HepG2 (cell line): ENCODE measurements around the gene M1AP. TPM values are rescaled to one million over a fixed set of nuclear protein-coding genes. Genes with fewer than 3 reads are reported as not detected.

Source experiments
- ASH2L ChIP-seq: fragments of 300-600, 200-600 bp; sonication (generic); IDR thresholded peaks from 2 replicates; pipeline ENCODE4 v1.7.0; 2017; ENCODE audit warnings: low read depth, mild to moderate bottlenecking, moderate library complexity, mixed read lengths, low read length; ENCODE audit not compliant: insufficient read length
- CEBPG ChIP-seq: IDR thresholded peaks from 2 replicates; pipeline ENCODE4 v1.6.1; 2016
- CENPT ChIP-seq: sonication (generic); formaldehyde crosslinking; IDR thresholded peaks from 2 replicates; pipeline ENCODE4 v1.8.0; 2022; ENCODE audit warnings: low read depth, mild to moderate bottlenecking, moderate library complexity, missing genetic modification reagents
- HMG20B ChIP-seq: conservative IDR thresholded peaks from 2 replicates; pipeline ENCODE4 v1.6.1; 2016; ENCODE audit warnings: missing genetic modification reagents, missing compliant biosample characterization
- ISX ChIP-seq: sonication (generic); formaldehyde crosslinking; conservative IDR thresholded peaks from 2 replicates; pipeline ENCODE4 v1.5.0; 2020; ENCODE audit warnings: missing genetic modification reagents
- JUND ChIP-seq: sonication (generic); formaldehyde crosslinking; IDR thresholded peaks from 2 replicates; pipeline ENCODE4 v1.8.0; 2022; ENCODE audit warnings: mild to moderate bottlenecking, missing genetic modification reagents
- PHF20 ChIP-seq: sonication (generic); formaldehyde crosslinking; IDR thresholded peaks from 2 replicates; pipeline ENCODE4 v1.5.0; 2020; ENCODE audit warnings: mild to moderate bottlenecking, missing genetic modification reagents
- RELA ChIP-seq: sonication (generic); formaldehyde crosslinking; IDR thresholded peaks from 2 replicates; pipeline ENCODE4 v1.4.0; 2020; ENCODE audit warnings: missing genetic modification reagents
- REXO4 ChIP-seq: sonication (generic); formaldehyde crosslinking; IDR thresholded peaks from 2 replicates; pipeline ENCODE4 v1.8.0; 2022; ENCODE audit warnings: missing genetic modification reagents, mild to moderate bottlenecking, borderline replicate concordance
- ZBTB2 ChIP-seq: sonication (generic); formaldehyde crosslinking; IDR thresholded peaks from 2 replicates; pipeline ENCODE4 v1.8.0; 2022; ENCODE audit warnings: low read depth, missing genetic modification reagents
- ZBTB8A ChIP-seq: sonication (generic); formaldehyde crosslinking; IDR thresholded peaks from 2 replicates; pipeline ENCODE4 v1.4.0; 2020; ENCODE audit warnings: mild to moderate bottlenecking, low read depth, missing genetic modification reagents, borderline replicate concordance
- ZNF235 ChIP-seq: sonication (generic); formaldehyde crosslinking; IDR thresholded peaks from 2 replicates; pipeline ENCODE4 v1.8.1; 2023; ENCODE audit warnings: mild to moderate bottlenecking, missing genetic modification reagents, borderline replicate concordance
- ZNF414 ChIP-seq: sonication (generic); formaldehyde crosslinking; IDR thresholded peaks from 2 replicates; pipeline ENCODE4 v1.5.0; 2020; ENCODE audit warnings: missing genetic modification reagents
- ZNF580 ChIP-seq: IDR thresholded peaks from 2 replicates; pipeline ENCODE4 v1.6.1; 2016; ENCODE audit warnings: low read depth, borderline replicate concordance
- ZNF75D ChIP-seq: sonication (generic); formaldehyde crosslinking; IDR thresholded peaks from 2 replicates; pipeline ENCODE4 v1.8.1; 2023; ENCODE audit warnings: missing genetic modification reagents, mild to moderate bottlenecking, borderline replicate concordance
- ZNF788 ChIP-seq: sonication (generic); formaldehyde crosslinking; IDR thresholded peaks from 2 replicates; pipeline ENCODE4 v1.5.0; 2020; ENCODE audit warnings: mild to moderate bottlenecking, missing genetic modification reagents, borderline replicate concordance
- ZNF816 ChIP-seq: sonication (generic); formaldehyde crosslinking; IDR thresholded peaks from 2 replicates; pipeline ENCODE4 v1.8.0; 2022; ENCODE audit warnings: missing genetic modification reagents, mild to moderate bottlenecking, borderline replicate concordance
- polyA plus RNA-seq, 8 experiments: library from polyadenylated mRNA; depleted of rRNA in 3 of 8; stranded (reverse) in 7 of 8; unstranded in 1 of 8; fragments of >200 nt; fragmentation: Illumina TruSeq in 4 of 8; extraction: Trizol in 4 of 8; gene quantifications; 2 replicates each; pipeline versions ENCODE4 v1.2.1 to v1.2.3, GENCODE V29; 2011 to 2016; ENCODE audit warnings: low read depth in 4 of 8, missing spikeins in 1 of 8, mixed read lengths in 1 of 8; ENCODE audit not compliant: insufficient read depth in 1 of 8
- total RNA-seq, 5 experiments: library from RNA; depleted of rRNA; stranded (reverse); fragments of >200 nt; fragmentation: Illumina TruSeq; extraction: Trizol; gene quantifications; 2 replicates each; pipeline ENCODE4 v1.2.3, GENCODE V29; 2016; ENCODE audit warnings: low read depth in 1 of 5
- TF ChIP-seq, protein P1 (sequence below): sonication (generic); formaldehyde crosslinking; IDR thresholded peaks from 2 replicates; pipeline ENCODE4 v1.5.0; 2020; ENCODE audit warnings: mild to moderate bottlenecking, missing genetic modification reagents, borderline replicate concordance
- TF ChIP-seq, protein P2 (sequence below): sonication (generic); formaldehyde crosslinking; IDR thresholded peaks from 2 replicates; pipeline ENCODE4 v1.9.0; 2022; ENCODE audit warnings: low read depth, missing genetic modification reagents

M1AP gene
- total and polyA plus RNA-seq, 2 of the 13 experiments (the other 11 are each of a cell fraction or from before 2014, with no cell fraction given) = not detected

DNA sequence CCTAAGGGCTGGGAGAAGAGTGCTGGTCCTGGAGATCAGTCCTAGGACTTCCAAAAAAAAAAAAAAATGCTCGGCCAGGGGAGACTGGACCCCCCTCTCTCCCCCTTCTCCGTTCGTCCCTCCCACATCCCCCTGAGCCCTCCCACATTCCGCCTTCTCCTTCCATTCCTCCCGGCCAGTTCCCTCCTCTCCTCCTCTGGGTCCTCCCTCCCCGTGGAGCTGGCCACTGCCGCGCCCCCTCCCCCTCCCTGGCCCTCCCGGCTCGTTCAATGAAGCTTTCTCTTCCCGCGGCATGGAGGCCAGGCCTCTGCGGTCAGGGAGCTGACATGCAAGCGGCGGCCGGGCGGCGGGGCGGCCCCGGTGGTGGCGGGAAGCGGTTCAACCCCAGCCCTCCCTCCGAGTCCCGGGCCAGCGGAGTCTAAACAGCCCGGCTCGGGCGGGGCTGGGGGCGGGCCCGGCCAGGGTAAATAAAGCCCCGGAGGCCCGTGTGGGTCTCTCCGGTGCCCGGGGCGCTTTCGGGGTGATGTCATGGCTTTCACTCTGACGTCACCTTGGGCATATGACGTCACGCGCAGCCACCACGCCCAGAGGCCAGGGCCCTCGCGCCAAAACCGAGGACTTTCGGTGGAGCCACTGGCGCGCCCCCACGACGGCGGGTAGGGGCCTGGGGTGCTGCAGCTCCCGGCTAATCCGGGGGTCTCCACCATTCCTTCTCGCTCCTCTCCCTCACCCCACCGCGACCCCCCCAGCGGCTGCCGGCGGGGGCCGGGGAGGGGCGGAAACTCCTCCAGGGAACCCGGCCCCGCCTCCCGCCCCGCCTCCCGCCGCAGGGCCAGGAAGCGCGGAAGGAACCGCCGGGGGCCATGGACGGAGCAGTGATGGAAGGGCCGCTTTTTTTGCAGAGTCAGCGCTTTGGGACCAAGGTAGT, 94.0 kb downstream of the M1AP start, which contains the start of the genes DOK1 and LOXL3 (continued):
- no peak for TF ChIP-seq RELA
- peak; percentile 32; the same call in 1 of the 2 replicates for TF ChIP-seq JUND
- TF ChIP-seq CENPT (CRISPR knock-in tag) = no peak
- no peak for TF ChIP-seq ZBTB8A (CRISPR knock-in tag)
- no peak for TF ChIP-seq ZNF580 (CRISPR knock-in tag)
- TF ChIP-seq, protein P1, sequence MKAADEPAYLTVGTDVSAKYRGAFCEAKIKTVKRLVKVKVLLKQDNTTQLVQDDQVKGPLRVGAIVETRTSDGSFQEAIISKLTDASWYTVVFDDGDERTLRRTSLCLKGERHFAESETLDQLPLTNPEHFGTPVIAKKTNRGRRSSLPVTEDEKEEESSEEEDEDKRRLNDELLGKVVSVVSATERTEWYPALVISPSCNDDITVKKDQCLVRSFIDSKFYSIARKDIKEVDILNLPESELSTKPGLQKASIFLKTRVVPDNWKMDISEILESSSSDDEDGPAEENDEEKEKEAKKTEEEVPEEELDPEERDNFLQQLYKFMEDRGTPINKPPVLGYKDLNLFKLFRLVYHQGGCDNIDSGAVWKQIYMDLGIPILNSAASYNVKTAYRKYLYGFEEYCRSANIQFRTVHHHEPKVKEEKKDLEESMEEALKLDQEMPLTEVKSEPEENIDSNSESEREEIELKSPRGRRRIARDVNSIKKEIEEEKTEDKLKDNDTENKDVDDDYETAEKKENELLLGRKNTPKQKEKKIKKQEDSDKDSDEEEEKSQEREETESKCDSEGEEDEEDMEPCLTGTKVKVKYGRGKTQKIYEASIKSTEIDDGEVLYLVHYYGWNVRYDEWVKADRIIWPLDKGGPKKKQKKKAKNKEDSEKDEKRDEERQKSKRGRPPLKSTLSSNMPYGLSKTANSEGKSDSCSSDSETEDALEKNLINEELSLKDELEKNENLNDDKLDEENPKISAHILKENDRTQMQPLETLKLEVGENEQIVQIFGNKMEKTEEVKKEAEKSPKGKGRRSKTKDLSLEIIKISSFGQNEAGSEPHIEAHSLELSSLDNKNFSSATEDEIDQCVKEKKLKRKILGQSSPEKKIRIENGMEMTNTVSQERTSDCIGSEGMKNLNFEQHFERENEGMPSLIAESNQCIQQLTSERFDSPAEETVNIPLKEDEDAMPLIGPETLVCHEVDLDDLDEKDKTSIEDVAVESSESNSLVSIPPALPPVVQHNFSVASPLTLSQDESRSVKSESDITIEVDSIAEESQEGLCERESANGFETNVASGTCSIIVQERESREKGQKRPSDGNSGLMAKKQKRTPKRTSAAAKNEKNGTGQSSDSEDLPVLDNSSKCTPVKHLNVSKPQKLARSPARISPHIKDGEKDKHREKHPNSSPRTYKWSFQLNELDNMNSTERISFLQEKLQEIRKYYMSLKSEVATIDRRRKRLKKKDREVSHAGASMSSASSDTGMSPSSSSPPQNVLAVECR (CRISPR knock-in tag) = peak; percentile 34; the same call in 1 of the 2 replicates
- TF ChIP-seq ISX = no peak
- TF ChIP-seq ZNF788 (CRISPR knock-in tag) = no peak
- TF ChIP-seq, protein P2, sequence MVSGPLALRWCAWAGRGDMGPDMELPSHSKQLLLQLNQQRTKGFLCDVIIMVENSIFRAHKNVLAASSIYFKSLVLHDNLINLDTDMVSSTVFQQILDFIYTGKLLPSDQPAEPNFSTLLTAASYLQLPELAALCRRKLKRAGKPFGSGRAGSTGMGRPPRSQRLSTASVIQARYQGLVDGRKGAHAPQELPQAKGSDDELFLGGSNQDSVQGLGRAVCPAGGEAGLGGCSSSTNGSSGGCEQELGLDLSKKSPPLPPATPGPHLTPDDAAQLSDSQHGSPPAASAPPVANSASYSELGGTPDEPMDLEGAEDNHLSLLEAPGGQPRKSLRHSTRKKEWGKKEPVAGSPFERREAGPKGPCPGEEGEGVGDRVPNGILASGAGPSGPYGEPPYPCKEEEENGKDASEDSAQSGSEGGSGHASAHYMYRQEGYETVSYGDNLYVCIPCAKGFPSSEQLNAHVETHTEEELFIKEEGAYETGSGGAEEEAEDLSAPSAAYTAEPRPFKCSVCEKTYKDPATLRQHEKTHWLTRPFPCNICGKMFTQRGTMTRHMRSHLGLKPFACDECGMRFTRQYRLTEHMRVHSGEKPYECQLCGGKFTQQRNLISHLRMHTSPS (CRISPR knock-in tag) = peak; percentile 17; the same call in 1 of the 2 replicates
- 0 out of 2 replicates have a peak, but pooled peaks have one; percentile 44 for TF ChIP-seq ZNF75D (CRISPR knock-in tag)
- TF ChIP-seq ASH2L = peak; percentile 54
- peak; percentile 4; the same call in 1 of the 2 replicates for TF ChIP-seq CEBPG (CRISPR knock-in tag)
- TF ChIP-seq ZNF235 (CRISPR knock-in tag) = 0 out of 2 replicates have a peak, but pooled peaks have one; percentile 79
- TF ChIP-seq REXO4 = no peak
- no peak for TF ChIP-seq HMG20B (CRISPR knock-in tag)
- TF ChIP-seq ZNF414 (CRISPR knock-in tag) = no peak
- no peak for TF ChIP-seq PHF20 (CRISPR knock-in tag)
- no peak for TF ChIP-seq ZNF816 (CRISPR knock-in tag)
- TF ChIP-seq ZBTB2 (CRISPR knock-in tag) = peak; percentile 69
